ENCODE results near the gene ERCC6L.

The ERCC6L gene, protein sequence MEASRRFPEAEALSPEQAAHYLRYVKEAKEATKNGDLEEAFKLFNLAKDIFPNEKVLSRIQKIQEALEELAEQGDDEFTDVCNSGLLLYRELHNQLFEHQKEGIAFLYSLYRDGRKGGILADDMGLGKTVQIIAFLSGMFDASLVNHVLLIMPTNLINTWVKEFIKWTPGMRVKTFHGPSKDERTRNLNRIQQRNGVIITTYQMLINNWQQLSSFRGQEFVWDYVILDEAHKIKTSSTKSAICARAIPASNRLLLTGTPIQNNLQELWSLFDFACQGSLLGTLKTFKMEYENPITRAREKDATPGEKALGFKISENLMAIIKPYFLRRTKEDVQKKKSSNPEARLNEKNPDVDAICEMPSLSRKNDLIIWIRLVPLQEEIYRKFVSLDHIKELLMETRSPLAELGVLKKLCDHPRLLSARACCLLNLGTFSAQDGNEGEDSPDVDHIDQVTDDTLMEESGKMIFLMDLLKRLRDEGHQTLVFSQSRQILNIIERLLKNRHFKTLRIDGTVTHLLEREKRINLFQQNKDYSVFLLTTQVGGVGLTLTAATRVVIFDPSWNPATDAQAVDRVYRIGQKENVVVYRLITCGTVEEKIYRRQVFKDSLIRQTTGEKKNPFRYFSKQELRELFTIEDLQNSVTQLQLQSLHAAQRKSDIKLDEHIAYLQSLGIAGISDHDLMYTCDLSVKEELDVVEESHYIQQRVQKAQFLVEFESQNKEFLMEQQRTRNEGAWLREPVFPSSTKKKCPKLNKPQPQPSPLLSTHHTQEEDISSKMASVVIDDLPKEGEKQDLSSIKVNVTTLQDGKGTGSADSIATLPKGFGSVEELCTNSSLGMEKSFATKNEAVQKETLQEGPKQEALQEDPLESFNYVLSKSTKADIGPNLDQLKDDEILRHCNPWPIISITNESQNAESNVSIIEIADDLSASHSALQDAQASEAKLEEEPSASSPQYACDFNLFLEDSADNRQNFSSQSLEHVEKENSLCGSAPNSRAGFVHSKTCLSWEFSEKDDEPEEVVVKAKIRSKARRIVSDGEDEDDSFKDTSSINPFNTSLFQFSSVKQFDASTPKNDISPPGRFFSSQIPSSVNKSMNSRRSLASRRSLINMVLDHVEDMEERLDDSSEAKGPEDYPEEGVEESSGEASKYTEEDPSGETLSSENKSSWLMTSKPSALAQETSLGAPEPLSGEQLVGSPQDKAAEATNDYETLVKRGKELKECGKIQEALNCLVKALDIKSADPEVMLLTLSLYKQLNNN

GRCh38 chrX:72238721-72239475 lies at the start of gene ERCC6L:
ERCC6L (minus strand) TSS chrX:72239027; CDS start chrX:72238911, 116 bp downstream.
- DNase-seq = peak; percentile 85

GRCh38 chrX:72282302-72282701 lies 43.5 kb upstream of the ERCC6L start:
- no peak for DNase-seq

GRCh38 chrX:72280321-72280845 lies 41.6 kb upstream of the ERCC6L start:
- no peak for DNase-seq

- no peak for DNase-seq
These were observed 37.7 kb upstream of the ERCC6L start for GRCh38 chrX:72276478-72276953.

- DNase-seq = no peak
These were observed 35.7 kb upstream of the ERCC6L start for GRCh38 chrX:72274526-72274925.

- no peak for DNase-seq
These were observed 34.9 kb upstream of the ERCC6L start for GRCh38 chrX:72273718-72274117.

GRCh38 chrX:72272868-72273267 lies 34.0 kb upstream of the ERCC6L start:
- no peak for DNase-seq

DNA sequence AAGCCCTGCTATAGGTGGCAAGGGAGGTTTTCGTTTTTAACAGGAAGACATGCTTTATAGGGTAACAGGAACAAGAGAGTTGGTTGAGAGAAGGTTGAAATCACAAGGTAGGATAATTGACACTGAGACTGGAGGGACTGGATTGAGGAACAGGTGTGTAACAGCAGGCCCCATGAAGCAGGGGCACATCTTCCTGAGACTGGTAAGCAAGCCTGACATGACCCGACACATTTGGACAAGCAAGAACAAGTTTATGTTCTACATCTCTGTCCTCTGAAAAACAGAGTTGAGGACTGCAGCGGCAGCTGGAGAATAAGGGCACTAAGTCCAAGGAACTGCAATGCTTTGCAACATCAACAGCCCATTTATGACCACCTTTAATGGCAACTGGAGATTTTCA lies 33.0 kb upstream of the ERCC6L start:
- DNase-seq = no peak

- no peak for DNase-seq
These were observed 32.4 kb upstream of the ERCC6L start for GRCh38 chrX:72271091-72271788.

DNA sequence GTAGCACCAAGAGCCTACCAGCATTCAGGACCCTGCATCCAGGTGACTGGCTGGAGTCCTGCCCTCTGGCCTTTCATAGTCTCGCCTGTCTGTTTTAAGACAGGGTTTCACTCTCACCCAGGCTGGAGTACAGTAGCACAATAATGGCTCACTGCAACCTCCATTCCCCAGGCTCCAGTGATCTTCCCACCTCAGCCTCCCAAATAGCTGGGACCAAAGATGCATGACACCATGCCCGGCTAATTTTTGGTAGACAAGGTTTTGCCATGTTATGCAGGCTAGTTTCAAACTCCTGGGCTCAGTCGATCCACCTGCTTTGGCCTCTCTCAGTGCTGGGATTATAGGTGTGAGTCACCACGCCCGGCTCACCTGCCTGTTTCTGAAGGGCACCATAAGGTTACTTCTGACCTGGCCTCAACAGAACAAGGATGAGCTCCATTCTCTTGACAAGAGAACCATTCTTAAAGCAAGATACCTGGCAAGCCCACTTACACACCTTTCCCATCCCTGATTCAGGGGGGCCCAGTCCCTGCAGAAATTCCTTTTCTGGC lies 31.6 kb upstream of the ERCC6L start:
- DNase-seq = no peak

DNA sequence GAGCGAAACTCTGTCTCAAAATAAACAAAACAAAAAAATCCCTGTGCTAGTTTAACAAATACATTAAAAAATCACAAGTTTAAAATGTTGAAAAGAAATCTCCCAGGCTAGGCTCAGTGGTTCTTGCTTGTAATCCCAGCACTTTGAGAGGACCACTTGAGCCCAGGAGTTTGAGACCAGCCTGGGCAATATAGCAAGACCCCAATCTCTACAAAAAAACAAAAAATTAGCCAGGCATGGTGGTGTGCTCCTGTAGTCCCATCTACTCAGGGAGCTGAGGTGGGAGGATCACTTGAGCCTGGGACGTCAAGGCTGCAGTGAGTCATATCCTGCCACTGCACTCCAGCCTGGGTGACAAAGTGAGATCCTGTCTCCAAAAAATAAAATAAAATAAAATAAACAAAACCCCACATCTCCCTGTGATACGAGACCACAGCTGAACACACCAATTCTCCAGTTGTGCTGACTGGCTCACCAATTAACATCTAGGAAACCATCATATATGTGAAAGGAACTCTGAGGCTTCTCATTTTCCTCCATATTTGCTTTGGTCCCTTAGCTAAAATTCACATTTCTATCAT lies 30.9 kb upstream of the ERCC6L start:
- no peak for DNase-seq

- no peak for DNase-seq
These were observed 30.0 kb upstream of the ERCC6L start for GRCh38 chrX:72268597-72269365.

DNA sequence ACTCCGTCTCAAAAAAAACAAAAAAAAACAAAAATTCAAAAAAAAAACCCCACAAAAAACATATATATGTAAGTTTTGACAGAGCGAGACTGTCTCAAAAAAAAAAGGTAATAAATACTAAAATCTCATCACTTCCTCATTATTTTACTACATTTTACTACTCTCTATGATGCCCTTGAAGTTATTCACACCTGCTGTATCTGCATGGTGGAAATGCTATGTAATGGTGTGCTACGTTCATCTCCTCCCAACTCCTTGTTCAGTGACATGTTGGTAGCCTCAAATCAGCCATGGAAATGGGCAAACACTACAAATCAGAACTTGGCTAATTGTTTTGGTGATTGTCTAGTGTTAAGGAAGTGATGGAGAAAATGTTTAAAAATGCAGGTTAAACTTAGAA lies 26.4 kb upstream of the ERCC6L start:
- DNase-seq = no peak

DNA sequence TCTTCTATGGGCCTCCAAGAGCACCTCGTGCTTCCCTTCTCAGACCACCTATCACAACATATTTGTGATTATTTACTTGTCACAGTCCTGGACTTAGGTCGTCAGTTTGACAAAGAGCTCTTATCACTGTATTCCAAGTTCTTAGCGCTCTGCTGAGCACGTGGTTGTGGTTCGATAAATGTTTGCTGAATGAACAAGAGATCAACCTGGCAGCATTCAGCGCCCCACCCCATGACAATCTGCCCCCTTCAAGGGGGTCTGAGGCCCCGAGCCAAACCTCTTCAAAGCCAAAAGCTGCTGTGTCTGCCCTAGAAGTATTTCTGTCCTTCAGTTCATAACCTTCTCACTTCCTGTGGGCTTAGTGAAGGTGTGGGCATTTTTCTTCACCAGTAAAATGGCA lies 23.2 kb upstream of the ERCC6L start:
- no peak for DNase-seq

GRCh38 chrX:72260448-72260847 lies 21.6 kb upstream of the ERCC6L start:
- no peak for DNase-seq

GRCh38 chrX:72258174-72258573 lies 19.3 kb upstream of the ERCC6L start:
- no peak for DNase-seq

GRCh38 chrX:72255864-72256263 lies 17.0 kb upstream of the ERCC6L start:
- DNase-seq = no peak

DNA sequence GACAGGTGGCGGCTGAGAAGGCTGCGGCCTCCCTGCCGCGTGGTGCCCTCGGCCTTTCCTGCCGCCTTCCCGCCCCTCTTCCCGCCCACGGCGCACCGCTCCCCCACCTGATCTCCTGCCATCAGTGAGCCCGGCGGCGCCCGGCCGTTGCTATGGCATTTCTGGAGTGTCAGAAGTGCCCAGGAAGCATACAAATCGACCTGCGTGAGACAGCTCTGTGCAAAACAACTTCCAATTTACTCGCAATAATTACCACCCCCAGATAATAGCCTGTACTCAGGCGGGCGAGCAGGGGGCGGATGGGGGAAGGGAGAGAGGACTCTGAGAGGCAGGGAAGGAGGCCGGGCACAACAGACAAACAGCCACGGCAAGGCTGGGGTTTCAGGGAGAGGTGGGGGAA lies 16.6 kb upstream of the ERCC6L start:
- no peak for DNase-seq

GRCh38 chrX:72254816-72255215 lies 16.0 kb upstream of the ERCC6L start:
- no peak for DNase-seq

GRCh38 chrX:72253686-72254085 lies 14.9 kb upstream of the ERCC6L start:
- no peak for DNase-seq

Measured in activated naive CD4-positive, alpha-beta T cell treated with anti-CD3 and anti-CD28 coated beads, Interleukin-2, amount 50 U/mL, for 16 hours (primary cell).